Stimulated activated CD4-positive, alpha-beta T cell treated with anti-CD3 and anti-CD28 coated beads, Interleukin-4, amount 100 ng/mL, for 24 hours (primary cell): ENCODE measurements around the gene BRIP1.
"Not testable (repeated sequence)": the region's sequence is repeated elsewhere in the genome, so short reads cannot be mapped to it uniquely, and the experiment has no call there.

ENCODE experiments used
- DNase-seq: peaks from one replicate; pipeline ENCODE4 v3.0.0-alpha.2; 2020

The BRIP1 gene

GRCh38 chr17:61723914-61724313 lies 139.4 kb downstream of the BRIP1 start:
- DNase-seq: no peak

- DNase-seq: no peak
Observed at GRCh38 chr17:61723183-61723582, 140.1 kb downstream of the BRIP1 start.

GRCh38 chr17:61722398-61722797 lies 140.9 kb downstream of the BRIP1 start:
- no peak for DNase-seq

GRCh38 chr17:61720016-61720795 lies 143.1 kb downstream of the BRIP1 start:
- no peak for DNase-seq

GRCh38 chr17:61719220-61719619 lies 144.1 kb downstream of the BRIP1 start:
- DNase-seq: not testable (repeated sequence)

- no peak for DNase-seq
Observed at GRCh38 chr17:61718022-61718421, 145.3 kb downstream of the BRIP1 start.

GRCh38 chr17:61717352-61717751 lies 146.0 kb downstream of the BRIP1 start:
- DNase-seq: no peak

- DNase-seq: no peak
Observed at GRCh38 chr17:61716225-61716829, 147.0 kb downstream of the BRIP1 start.

- DNase-seq: no peak
Observed at GRCh38 chr17:61715348-61715747, 148.0 kb downstream of the BRIP1 start.

GRCh38 chr17:61714300-61714699 lies 149.0 kb downstream of the BRIP1 start:
- no peak for DNase-seq

GRCh38 chr17:61713035-61713434 lies 150.3 kb downstream of the BRIP1 start:
- DNase-seq: no peak

- DNase-seq: no peak
Observed at GRCh38 chr17:61710546-61710945, 152.8 kb downstream of the BRIP1 start.

GRCh38 chr17:61709567-61709966 lies 153.8 kb downstream of the BRIP1 start:
- DNase-seq: no peak

GRCh38 chr17:61704935-61705449 lies 158.3 kb downstream of the BRIP1 start:
- no peak for DNase-seq

- no peak for DNase-seq
Observed at GRCh38 chr17:61702450-61702849, 160.9 kb downstream of the BRIP1 start.

GRCh38 chr17:61701978-61702377 lies 161.3 kb downstream of the BRIP1 start:
- DNase-seq: no peak

GRCh38 chr17:61701334-61701733 lies 162.0 kb downstream of the BRIP1 start:
- DNase-seq: no peak

GRCh38 chr17:61700252-61700651 lies 163.1 kb downstream of the BRIP1 start:
- DNase-seq: no peak

GRCh38 chr17:61699694-61700093 lies 163.6 kb downstream of the BRIP1 start:
- no peak for DNase-seq

- no peak for DNase-seq
Observed at GRCh38 chr17:61699032-61699431, 164.3 kb downstream of the BRIP1 start.

GRCh38 chr17:61698244-61698643 lies 165.1 kb downstream of the BRIP1 start:
- DNase-seq: no peak

- DNase-seq: no peak
Observed at GRCh38 chr17:61695779-61696337, 167.5 kb downstream of the BRIP1 start.

GRCh38 chr17:61694095-61694494 lies 169.2 kb downstream of the BRIP1 start:
- no peak for DNase-seq

GRCh38 chr17:61689610-61690180 lies 173.6 kb downstream of the BRIP1 start:
- no peak for DNase-seq
